ENCODE measurements around the gene CAMSAP2.

DNA sequence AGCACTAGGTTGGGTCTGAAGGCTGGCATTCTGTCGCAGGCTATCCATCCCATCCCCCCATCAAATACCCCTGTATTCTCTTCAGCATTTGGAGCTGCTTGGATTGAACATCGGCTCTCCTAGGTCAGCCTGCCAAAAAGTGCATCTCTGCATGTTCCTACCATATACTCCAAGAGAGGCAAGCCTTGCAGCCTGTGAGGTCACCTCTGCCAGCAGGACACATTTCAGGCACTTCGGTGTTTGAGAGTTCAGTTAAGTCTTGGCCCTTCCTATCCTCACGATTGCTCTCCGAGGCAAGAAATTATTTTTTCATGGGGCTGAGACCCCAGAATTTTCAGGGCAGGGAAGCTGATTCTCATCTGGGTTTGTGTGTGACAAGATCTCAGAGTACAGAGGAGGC is 136.7 kb downstream of the CAMSAP2 start:
- no peak for TF ChIP-seq CTCF (IDR thresholded peaks at IDR 0.05; ENCODE audit: extremely low read depth in 1 of 2, insufficient read depth in 1 of 2, low read depth in 1 of 2, low read length in 2 of 2)
- TF ChIP-seq JUN (IDR thresholded peaks at IDR 0.05; ENCODE audit: borderline replicate concordance, insufficient read depth, insufficient read length, low read depth), result no peak
- no peak for TF ChIP-seq POLR2AphosphoS5 (IDR thresholded peaks at IDR 0.05; ENCODE audit: insufficient read depth, low read depth, low read length)
- TF ChIP-seq POLR2A (IDR thresholded peaks at IDR 0.05; ENCODE audit: low read depth, low read length), result no peak
- no peak for TF ChIP-seq MYC (IDR thresholded peaks at IDR 0.05; ENCODE audit: low read depth, low read length)
- no peak for TF ChIP-seq EZH2 (IDR thresholded peaks at IDR 0.05; ENCODE audit: borderline replicate concordance, low read depth, low read length, severe bottlenecking)
- TF ChIP-seq, protein P1, sequence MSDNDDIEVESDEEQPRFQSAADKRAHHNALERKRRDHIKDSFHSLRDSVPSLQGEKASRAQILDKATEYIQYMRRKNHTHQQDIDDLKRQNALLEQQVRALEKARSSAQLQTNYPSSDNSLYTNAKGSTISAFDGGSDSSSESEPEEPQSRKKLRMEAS (IDR thresholded peaks at IDR 0.05; ENCODE audit: insufficient read depth, insufficient read length), result no peak

Data from endothelial cell of umbilical vein (primary cell).